Mammary epithelial cell (primary cell): ENCODE results near the gene ADARB2.

Experiments
- EZH2 ChIP-seq: IDR thresholded peaks from 2 replicates; pipeline ENCODE4 v1.6.1; 2012; ENCODE audit warnings: low read length, inconsistent platforms, borderline replicate concordance
- TF ChIP-seq, protein P1 (sequence below), 2 donors: IDR thresholded peaks in 1 of 2; conservative IDR thresholded peaks in 1 of 2; 2 replicates each; pipeline ENCODE4 v1.5.1; 2011 to 2012; ENCODE audit warnings: inconsistent platforms in 2 of 2, low read length in 2 of 2, mild to moderate bottlenecking in 2 of 2, control low read depth in 1 of 2, low read depth in 1 of 2; ENCODE audit not compliant: insufficient read depth in 1 of 2; ENCODE audit errors: extremely low read depth in 1 of 2

DNA sequence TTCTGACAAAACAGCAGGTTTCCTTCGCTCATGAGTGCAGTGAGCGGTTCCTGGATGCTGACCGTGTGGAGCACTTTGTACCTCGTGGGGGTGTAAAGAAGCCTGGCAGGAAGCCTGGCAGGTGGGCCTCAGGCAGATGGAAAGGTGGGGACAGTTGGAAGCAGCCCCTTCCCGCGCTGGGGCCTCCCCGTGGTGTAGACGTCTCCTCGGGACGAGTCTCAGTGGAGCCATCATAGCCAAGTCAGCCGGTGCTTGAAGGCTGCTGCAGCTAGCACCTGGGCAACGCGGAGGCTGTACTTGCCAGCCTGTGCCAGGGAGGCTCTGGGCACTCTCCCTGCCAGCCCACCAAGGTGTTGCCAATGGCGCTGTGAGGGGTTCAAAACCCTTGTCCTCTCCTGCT lies 526.7 kb downstream of the ADARB2 start:
- TF ChIP-seq, protein P1, sequence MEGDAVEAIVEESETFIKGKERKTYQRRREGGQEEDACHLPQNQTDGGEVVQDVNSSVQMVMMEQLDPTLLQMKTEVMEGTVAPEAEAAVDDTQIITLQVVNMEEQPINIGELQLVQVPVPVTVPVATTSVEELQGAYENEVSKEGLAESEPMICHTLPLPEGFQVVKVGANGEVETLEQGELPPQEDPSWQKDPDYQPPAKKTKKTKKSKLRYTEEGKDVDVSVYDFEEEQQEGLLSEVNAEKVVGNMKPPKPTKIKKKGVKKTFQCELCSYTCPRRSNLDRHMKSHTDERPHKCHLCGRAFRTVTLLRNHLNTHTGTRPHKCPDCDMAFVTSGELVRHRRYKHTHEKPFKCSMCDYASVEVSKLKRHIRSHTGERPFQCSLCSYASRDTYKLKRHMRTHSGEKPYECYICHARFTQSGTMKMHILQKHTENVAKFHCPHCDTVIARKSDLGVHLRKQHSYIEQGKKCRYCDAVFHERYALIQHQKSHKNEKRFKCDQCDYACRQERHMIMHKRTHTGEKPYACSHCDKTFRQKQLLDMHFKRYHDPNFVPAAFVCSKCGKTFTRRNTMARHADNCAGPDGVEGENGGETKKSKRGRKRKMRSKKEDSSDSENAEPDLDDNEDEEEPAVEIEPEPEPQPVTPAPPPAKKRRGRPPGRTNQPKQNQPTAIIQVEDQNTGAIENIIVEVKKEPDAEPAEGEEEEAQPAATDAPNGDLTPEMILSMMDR (conservative IDR thresholded peaks at IDR 0.05 in 1 of 2, IDR thresholded peaks at IDR 0.05 in 1 of 2; ENCODE audit: extremely low read depth in 1 of 2, insufficient read depth in 1 of 2, low read depth in 1 of 2, low read length in 2 of 2) = no peak
- TF ChIP-seq EZH2 = no peak
